ENCODE data around the gene DENND5A. TPM values are rescaled to one million over a fixed set of nuclear protein-coding genes. Genes with fewer than 3 reads are reported as not detected.
A peak's percentile ranks its signal among the peaks of the same experiment; 100 is the strongest.

The DENND5A gene
- total RNA-seq: 10 to 100 TPM; 30.4 to 52.9 (median 36.4) TPM

DNA sequence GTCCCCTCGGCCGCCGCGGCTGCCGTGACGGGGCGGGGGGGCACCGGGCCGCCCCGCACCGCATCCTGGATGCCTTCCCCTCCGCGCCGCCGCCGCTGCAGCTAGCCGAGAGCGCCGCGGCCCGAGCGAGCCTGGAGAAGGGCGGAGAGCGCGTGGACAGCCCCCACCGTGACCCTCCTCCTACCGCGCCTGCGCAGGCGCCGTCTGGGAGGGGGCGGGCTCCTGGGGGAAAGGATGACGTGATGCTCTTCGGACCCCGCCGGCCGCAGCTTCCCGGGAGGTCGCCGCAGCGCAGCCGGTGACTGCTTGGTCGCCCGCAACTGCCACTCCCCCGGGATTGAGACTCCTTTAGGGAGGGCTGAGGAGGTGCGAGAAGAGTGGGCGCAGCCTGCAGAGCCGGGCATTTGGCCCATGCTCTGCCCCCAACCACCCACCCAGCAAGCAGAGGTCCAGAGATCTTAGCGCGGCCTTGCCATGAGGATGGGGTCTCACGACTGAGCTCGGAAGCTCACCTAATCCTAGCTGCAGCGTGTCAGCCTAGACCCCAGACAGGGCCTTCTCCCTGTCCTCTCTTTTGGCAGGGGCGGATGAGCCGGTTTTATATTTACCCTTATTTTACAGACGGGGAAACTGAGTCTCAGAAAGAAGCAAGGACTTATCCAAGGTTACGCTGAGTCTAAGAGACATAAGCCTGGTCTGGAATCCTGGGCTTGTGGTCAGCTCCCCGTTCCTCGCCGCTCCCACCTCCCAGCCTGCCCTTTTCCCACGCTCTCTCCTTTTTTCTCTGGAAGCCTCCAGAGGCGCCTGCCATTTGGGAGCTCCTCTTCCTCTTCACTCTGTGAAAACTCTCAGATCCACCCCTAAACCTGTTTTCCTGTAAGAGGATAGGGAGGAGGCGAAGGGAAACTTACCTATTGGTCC lies at the start of gene DENND5A:
Gene DENND5A, minus strand, starts transcription at position 140 of the 921 bp plus-strand sequence. CDS start 281 bp downstream, outside the sequence.
- Histone ChIP-seq H3K4me1 (peaks cover 20% of the 10 kb centered on the region), H3K27ac (peak within 1 kb of the TSS; percentile 98), H3K9me3 (no peaks in the 10 kb centered on the region), H3K4me3 (peak within 1 kb of the TSS; percentile 98), H3K36me3 (no peaks in the 10 kb centered on the region), H3K27me3 (no peaks in the 10 kb centered on the region)
- DNase-seq (ENCODE audit: low spot score in 2 of 2): peak; percentile 89 to 90
- TF ChIP-seq POLR2A (IDR thresholded peaks at IDR 0.05): peak in 1 of 2 donors; percentile 84
- peak in 1 of 3 donors; percentile 3 for TF ChIP-seq POLR2AphosphoS5 (IDR thresholded peaks at IDR 0.05)
- no peak for TF ChIP-seq EP300 (IDR thresholded peaks at IDR 0.05)
- TF ChIP-seq, protein P1, sequence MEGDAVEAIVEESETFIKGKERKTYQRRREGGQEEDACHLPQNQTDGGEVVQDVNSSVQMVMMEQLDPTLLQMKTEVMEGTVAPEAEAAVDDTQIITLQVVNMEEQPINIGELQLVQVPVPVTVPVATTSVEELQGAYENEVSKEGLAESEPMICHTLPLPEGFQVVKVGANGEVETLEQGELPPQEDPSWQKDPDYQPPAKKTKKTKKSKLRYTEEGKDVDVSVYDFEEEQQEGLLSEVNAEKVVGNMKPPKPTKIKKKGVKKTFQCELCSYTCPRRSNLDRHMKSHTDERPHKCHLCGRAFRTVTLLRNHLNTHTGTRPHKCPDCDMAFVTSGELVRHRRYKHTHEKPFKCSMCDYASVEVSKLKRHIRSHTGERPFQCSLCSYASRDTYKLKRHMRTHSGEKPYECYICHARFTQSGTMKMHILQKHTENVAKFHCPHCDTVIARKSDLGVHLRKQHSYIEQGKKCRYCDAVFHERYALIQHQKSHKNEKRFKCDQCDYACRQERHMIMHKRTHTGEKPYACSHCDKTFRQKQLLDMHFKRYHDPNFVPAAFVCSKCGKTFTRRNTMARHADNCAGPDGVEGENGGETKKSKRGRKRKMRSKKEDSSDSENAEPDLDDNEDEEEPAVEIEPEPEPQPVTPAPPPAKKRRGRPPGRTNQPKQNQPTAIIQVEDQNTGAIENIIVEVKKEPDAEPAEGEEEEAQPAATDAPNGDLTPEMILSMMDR (IDR thresholded peaks at IDR 0.05): no peak
- WGBS: 25% methylated on average over 17 of the region's 63 CpGs

GRCh38 chr11:9314291-9315077 lies 49.3 kb upstream of the DENND5A start, which contains the start of gene TMEM41B:
Gene TMEM41B, minus strand, starts transcription at chr11:9314593. Its CDS starts 152 bp downstream, at chr11:9314441.
- TF ChIP-seq, protein P1 (IDR thresholded peaks at IDR 0.05): no peak
- TF ChIP-seq POLR2AphosphoS5 (IDR thresholded peaks at IDR 0.05) (peak in 2 of 3 donors; percentile 23 to 50), EP300 (IDR thresholded peaks at IDR 0.05) (no peak), POLR2A (IDR thresholded peaks at IDR 0.05) (peak in 1 of 2 donors; percentile 65)
- Histone ChIP-seq H3K4me3 (peak within 1 kb of the TSS; percentile 93), H3K36me3 (no peaks in the 10 kb centered on the region), H3K9me3 (no peaks in the 10 kb centered on the region), H3K4me1 (peaks cover 24% of the 10 kb centered on the region), H3K27ac (peak within 1 kb of the TSS; percentile 86), H3K27me3 (no peaks in the 10 kb centered on the region)
- DNase-seq (ENCODE audit: low spot score in 2 of 2): peak; percentile 98
- 0% methylated on average over 9 of the region's 71 CpGs for WGBS

DNA sequence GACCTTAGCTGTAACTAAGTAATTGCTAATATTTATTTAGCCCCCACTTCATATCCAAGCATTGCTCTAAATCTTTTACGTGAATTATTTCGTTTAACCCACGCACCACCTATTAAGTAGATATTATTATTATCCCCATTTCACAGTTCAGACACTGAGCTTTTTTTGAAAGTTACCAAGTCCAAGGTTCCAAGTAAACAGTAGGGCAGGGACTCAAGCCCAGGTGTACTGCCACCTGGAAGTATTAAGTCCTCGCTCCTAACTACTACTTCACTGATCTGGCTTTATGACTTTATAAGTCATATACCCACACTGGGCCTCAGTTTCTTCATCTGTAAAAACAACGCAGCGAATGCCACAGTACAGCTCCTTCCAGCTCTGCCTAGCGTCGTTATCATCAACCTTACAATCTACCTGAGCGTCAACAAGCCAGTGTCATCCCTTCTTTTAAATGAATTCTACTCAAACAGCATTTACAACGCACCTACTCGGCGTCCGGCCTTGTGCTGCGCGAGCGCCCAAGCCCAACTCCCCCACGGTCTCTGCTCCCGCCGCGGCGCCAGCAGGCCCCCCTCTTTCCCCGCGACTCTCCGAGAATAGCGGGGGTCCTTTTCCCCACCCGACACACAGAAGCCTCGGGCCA lies 48.6 kb upstream of the DENND5A start:
- DNase-seq (ENCODE audit: low spot score in 2 of 2): no peak

DNA sequence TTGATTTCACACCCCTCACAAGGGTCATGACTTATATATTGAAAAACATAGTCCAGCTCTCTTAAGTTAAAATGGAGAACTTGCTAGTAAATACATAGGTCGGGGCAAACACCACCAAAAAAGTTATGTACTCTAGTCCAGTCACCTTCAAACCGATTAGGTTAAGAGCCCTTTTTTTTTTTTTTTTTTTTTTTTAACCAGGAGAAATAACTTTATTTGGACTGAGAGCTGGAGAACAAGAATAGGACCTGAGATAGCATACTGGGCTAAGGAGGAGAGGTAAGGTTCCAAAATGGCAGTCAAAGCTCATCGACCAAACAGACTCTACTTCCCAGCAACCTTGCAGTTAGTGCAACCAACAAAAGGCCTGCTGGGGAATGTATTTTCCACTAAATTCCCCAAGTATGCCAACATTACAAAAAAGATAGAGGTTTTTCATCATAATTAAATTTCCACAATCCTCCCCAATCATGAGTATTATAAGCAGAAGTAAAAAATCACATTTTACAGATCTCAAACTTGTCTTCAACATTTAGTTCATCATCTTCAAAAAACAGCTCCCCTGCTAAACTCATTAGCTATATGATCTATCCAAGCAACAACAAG lies 45.4 kb upstream of the DENND5A start:
- H3K4me3 ChIP-seq: no peak overlapping the region
- 86% methylated on average over 3 of the region's 3 CpGs for WGBS
- no peaks in the 10 kb centered on the region for H3K36me3 ChIP-seq
- no peak for DNase-seq (ENCODE audit: low spot score in 2 of 2)
- TF ChIP-seq POLR2AphosphoS5 (IDR thresholded peaks at IDR 0.05): no peak
- TF ChIP-seq POLR2A (IDR thresholded peaks at IDR 0.05): no peak
- TF ChIP-seq, protein P1 (IDR thresholded peaks at IDR 0.05): no peak
- TF ChIP-seq EP300 (IDR thresholded peaks at IDR 0.05): no peak
- no peaks in the 10 kb centered on the region for H3K27me3 ChIP-seq
- no peaks in the 10 kb centered on the region for H3K9me3 ChIP-seq
- peaks cover 24% of the 10 kb centered on the region for H3K4me1 ChIP-seq
- no peak overlapping the region for H3K27ac ChIP-seq

More for the DNA sequence above, 48.6 kb upstream of the DENND5A start:
- no peaks in the 10 kb centered on the region for H3K9me3 ChIP-seq
- peak overlapping the region; percentile 86 for H3K27ac ChIP-seq
- H3K36me3 ChIP-seq: no peaks in the 10 kb centered on the region
- H3K27me3 ChIP-seq: no peaks in the 10 kb centered on the region
- TF ChIP-seq POLR2AphosphoS5 (IDR thresholded peaks at IDR 0.05): no peak
- TF ChIP-seq, protein P1 (IDR thresholded peaks at IDR 0.05): no peak
- TF ChIP-seq EP300 (IDR thresholded peaks at IDR 0.05): no peak
- TF ChIP-seq POLR2A (IDR thresholded peaks at IDR 0.05): no peak
- under 1% methylated on average over 23 of the region's 27 CpGs for WGBS
- peak overlapping the region; percentile 93 for H3K4me3 ChIP-seq
- H3K4me1 ChIP-seq: peaks cover 24% of the 10 kb centered on the region

Measured in suprapubic skin (tissue), 4 donors.